ENCODE results near the gene MZB1. TPM values are rescaled to one million over a fixed set of nuclear protein-coding genes. Genes with fewer than 3 reads are reported as not detected.

The MZB1 gene
- polyA plus RNA-seq, 1 donor from 2014 or later = not detected

DNA sequence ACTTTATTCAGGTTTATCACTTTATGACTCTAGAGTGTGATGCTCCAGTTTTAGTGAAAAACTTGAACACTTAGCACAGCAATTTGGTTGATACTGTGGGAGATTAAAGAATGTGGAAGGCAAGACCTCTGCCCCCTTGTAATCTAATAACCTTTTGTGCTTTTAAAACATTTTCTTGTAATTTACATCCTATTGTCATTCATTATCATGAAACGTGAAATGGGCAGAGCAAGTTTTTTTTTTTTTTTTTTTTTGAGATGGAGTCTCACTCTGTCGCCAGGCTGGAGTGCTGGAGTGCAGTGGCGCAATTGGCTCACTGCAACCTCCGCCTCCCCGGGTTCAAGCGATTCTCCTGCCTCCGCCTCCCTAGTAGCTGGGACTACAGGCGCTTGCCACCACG is 46.2 kb downstream of the MZB1 start:
- H4K20me1 ChIP-seq (ENCODE audit: insufficient read depth) = peaks cover 19% of the 10 kb centered on the region
- H3K9ac ChIP-seq (ENCODE audit: low read length) = peak overlapping the region; percentile 100
- H3K4me3 ChIP-seq (ENCODE audit: low read length) = peak overlapping the region; percentile 98

GRCh38 chr5:139342423-139342723 is 47.3 kb downstream of the MZB1 start:
- H3K9me2 ChIP-seq (ENCODE audit: insufficient read depth, low read length) = no peaks in the 10 kb centered on the region
- peaks cover 19% of the 10 kb centered on the region for H4K20me1 ChIP-seq (ENCODE audit: insufficient read depth)
- H3K9ac ChIP-seq (ENCODE audit: low read length) = peak overlapping the region; percentile 100
- peak overlapping the region; percentile 98 for H3K4me3 ChIP-seq (ENCODE audit: low read length)
- no peaks in the 10 kb centered on the region for H3K27me3 ChIP-seq (ENCODE audit: insufficient read depth, low read depth, low read length)
- H3K79me2 ChIP-seq (replicated peaks; ENCODE audit: insufficient read depth, low read length) = peaks cover 51% of the 10 kb centered on the region
- no peaks in the 10 kb centered on the region for H3K9me3 ChIP-seq (ENCODE audit: low read length)
- no peaks in the 10 kb centered on the region for H3K36me3 ChIP-seq (ENCODE audit: insufficient read depth, low read length)
- no peaks in the 10 kb centered on the region for H3F3A ChIP-seq (ENCODE audit: insufficient read depth, low read length, poor library complexity, severe bottlenecking)
- H3K27ac ChIP-seq (ENCODE audit: low read length) = peak overlapping the region; percentile 100
- H3K4me2 ChIP-seq (ENCODE audit: low read length) = peak overlapping the region; percentile 81
- H2AFZ ChIP-seq (ENCODE audit: low read depth, low read length) = no peak overlapping the region
- TF ChIP-seq RAD21 (conservative IDR thresholded peaks at IDR 0.05) (no peak), EZH2 (IDR thresholded peaks at IDR 0.05; ENCODE audit: borderline replicate concordance, insufficient read depth, low read length, poor library complexity, severe bottlenecking) (no peak), EP300 (conservative IDR thresholded peaks at IDR 0.05; ENCODE audit: poor library complexity, severe bottlenecking) (no peak), CTCF (IDR thresholded peaks at IDR 0.05; ENCODE audit: poor library complexity, severe bottlenecking) (no peak), SMC3 (conservative IDR thresholded peaks at IDR 0.05; ENCODE audit: poor library complexity) (no peak), POLR2AphosphoS5 (IDR thresholded peaks at IDR 0.05) (no peak), REST (IDR thresholded peaks at IDR 0.05; ENCODE audit: borderline replicate concordance) (no peak), TAF1 (IDR thresholded peaks at IDR 0.05; ENCODE audit: low read depth) (no peak), MXI1 (conservative IDR thresholded peaks at IDR 0.05; ENCODE audit: poor library complexity, severe bottlenecking) (no peak)

More for the DNA sequence above, 46.2 kb downstream of the MZB1 start:
- no peaks in the 10 kb centered on the region for H3F3A ChIP-seq (ENCODE audit: insufficient read depth, low read length, poor library complexity, severe bottlenecking)
- no peaks in the 10 kb centered on the region for H3K9me2 ChIP-seq (ENCODE audit: insufficient read depth, low read length)
- peaks cover 61% of the 10 kb centered on the region for H3K79me2 ChIP-seq (replicated peaks; ENCODE audit: insufficient read depth, low read length)
- no peaks in the 10 kb centered on the region for H3K36me3 ChIP-seq (ENCODE audit: insufficient read depth, low read length)
- H2AFZ ChIP-seq (ENCODE audit: low read depth, low read length) = no peak overlapping the region
- no peak overlapping the region for H3K27ac ChIP-seq (ENCODE audit: low read length)
- no peaks in the 10 kb centered on the region for H3K27me3 ChIP-seq (ENCODE audit: insufficient read depth, low read depth, low read length)
- no peak for TF ChIP-seq EP300 (conservative IDR thresholded peaks at IDR 0.05; ENCODE audit: poor library complexity, severe bottlenecking)
- no peak for TF ChIP-seq EZH2 (IDR thresholded peaks at IDR 0.05; ENCODE audit: borderline replicate concordance, insufficient read depth, low read length, poor library complexity, severe bottlenecking)
- TF ChIP-seq TAF1 (IDR thresholded peaks at IDR 0.05; ENCODE audit: low read depth) = no peak
- no peak for TF ChIP-seq SMC3 (conservative IDR thresholded peaks at IDR 0.05; ENCODE audit: poor library complexity)
- TF ChIP-seq POLR2AphosphoS5 (IDR thresholded peaks at IDR 0.05) = no peak
- TF ChIP-seq CTCF (IDR thresholded peaks at IDR 0.05; ENCODE audit: poor library complexity, severe bottlenecking) = no peak
- no peak for TF ChIP-seq MXI1 (conservative IDR thresholded peaks at IDR 0.05; ENCODE audit: poor library complexity, severe bottlenecking)
- peak overlapping the region; percentile 81 for H3K4me2 ChIP-seq (ENCODE audit: low read length)
- no peaks in the 10 kb centered on the region for H3K9me3 ChIP-seq (ENCODE audit: low read length)

Data from neural cell (in vitro differentiated cells).